ENCODE measurements around the gene LRP4. TPM values are rescaled to one million over a fixed set of nuclear protein-coding genes. Genes with fewer than 3 reads are reported as not detected.

Gene LRP4
- total RNA-seq, 1 donor from 2014 or later, result 49.3 TPM

DNA sequence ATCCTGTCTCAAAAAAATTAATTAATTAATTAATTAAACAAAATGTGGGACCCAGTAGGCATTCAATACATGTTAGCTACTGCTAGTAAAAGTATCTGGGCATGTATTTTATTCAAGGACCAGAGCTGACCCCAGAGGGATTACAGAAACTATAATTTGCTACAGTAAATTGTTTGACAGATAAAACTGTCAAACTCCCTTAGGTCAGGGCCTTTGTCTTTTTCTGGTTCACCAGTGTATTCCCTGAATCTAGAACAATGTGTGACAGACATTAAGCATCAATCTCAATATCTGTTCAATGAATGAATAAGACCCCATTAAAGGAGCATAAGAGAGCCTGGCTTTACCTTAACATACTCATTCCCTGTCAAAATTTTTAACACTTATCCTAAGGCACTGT is 78.2 kb downstream of the LRP4 start:
- H3K36me3 Mint-ChIP-seq (ENCODE audit: unreplicated experiment), result no peaks in the 10 kb centered on the region
- no peak for DNase-seq (ENCODE audit: extremely low spot score, unreplicated experiment)
- no peaks in the 10 kb centered on the region for H3K27me3 Mint-ChIP-seq (ENCODE audit: unreplicated experiment)
- peaks cover 24% of the 10 kb centered on the region for H3K4me1 Mint-ChIP-seq (ENCODE audit: unreplicated experiment)
- no peaks in the 10 kb centered on the region for H3K9me3 Mint-ChIP-seq (ENCODE audit: unreplicated experiment)
- TF ChIP-seq, protein P1, sequence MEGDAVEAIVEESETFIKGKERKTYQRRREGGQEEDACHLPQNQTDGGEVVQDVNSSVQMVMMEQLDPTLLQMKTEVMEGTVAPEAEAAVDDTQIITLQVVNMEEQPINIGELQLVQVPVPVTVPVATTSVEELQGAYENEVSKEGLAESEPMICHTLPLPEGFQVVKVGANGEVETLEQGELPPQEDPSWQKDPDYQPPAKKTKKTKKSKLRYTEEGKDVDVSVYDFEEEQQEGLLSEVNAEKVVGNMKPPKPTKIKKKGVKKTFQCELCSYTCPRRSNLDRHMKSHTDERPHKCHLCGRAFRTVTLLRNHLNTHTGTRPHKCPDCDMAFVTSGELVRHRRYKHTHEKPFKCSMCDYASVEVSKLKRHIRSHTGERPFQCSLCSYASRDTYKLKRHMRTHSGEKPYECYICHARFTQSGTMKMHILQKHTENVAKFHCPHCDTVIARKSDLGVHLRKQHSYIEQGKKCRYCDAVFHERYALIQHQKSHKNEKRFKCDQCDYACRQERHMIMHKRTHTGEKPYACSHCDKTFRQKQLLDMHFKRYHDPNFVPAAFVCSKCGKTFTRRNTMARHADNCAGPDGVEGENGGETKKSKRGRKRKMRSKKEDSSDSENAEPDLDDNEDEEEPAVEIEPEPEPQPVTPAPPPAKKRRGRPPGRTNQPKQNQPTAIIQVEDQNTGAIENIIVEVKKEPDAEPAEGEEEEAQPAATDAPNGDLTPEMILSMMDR (IDR thresholded peaks at IDR 0.05), result no peak
- H3K27ac Mint-ChIP-seq (ENCODE audit: unreplicated experiment), result no peak overlapping the region
- no peak overlapping the region for H3K4me3 Mint-ChIP-seq (ENCODE audit: unreplicated experiment)

DNA sequence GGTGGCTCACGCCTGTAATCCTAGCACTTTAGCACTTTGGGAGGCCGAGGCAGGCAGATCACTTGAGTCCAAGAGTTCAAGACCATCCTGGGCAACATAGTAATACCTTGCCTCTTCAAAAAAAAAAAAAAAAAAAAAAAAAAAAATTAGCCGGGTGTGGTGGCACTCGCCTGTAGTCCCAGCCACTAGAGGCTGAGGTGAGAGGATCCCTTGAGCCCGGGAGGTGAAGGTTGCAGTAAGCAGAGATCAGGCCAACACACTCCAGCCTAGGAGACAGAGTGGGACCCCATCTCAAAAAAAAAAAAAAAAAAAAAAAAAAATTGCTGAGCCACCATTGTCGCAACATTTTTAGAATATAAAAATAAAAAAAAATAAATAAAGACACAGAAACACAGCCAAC is 79.8 kb downstream of the LRP4 start:
- no peak overlapping the region for H3K27ac Mint-ChIP-seq (ENCODE audit: unreplicated experiment)
- H3K4me1 Mint-ChIP-seq (ENCODE audit: unreplicated experiment), result peaks cover 9% of the 10 kb centered on the region
- no peak overlapping the region for H3K4me3 Mint-ChIP-seq (ENCODE audit: unreplicated experiment)
- H3K9me3 Mint-ChIP-seq (ENCODE audit: unreplicated experiment), result no peaks in the 10 kb centered on the region
- H3K36me3 Mint-ChIP-seq (ENCODE audit: unreplicated experiment), result no peaks in the 10 kb centered on the region
- DNase-seq (ENCODE audit: extremely low spot score, unreplicated experiment), result no peak
- TF ChIP-seq, protein P1 (IDR thresholded peaks at IDR 0.05), result no peak
- no peaks in the 10 kb centered on the region for H3K27me3 Mint-ChIP-seq (ENCODE audit: unreplicated experiment)

DNA sequence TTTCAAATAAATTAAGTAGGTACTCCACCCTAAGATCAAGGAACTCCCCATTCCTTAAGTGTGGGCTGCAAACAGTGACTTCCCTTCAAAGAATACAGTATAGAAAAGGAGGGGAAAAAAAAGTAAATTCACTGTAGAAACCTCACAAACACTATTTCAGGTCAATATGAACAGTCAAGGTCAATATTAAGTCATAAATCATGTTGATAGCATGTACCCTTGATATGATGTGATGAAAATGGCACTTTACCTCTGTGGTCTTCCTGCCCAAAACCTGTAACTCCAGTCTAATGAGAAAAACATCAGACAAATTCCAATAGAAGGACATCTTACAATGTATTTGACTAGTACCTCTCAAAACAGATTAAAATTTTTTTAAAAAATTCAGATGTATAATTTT is 80.5 kb downstream of the LRP4 start:
- TF ChIP-seq, protein P1 (IDR thresholded peaks at IDR 0.05), result no peak
- Mint-ChIP-seq H3K36me3 (ENCODE audit: unreplicated experiment) (no peaks in the 10 kb centered on the region), H3K4me1 (ENCODE audit: unreplicated experiment) (peaks cover 8% of the 10 kb centered on the region), H3K27ac (ENCODE audit: unreplicated experiment) (no peak overlapping the region), H3K27me3 (ENCODE audit: unreplicated experiment) (no peaks in the 10 kb centered on the region), H3K9me3 (ENCODE audit: unreplicated experiment) (no peaks in the 10 kb centered on the region), H3K4me3 (ENCODE audit: unreplicated experiment) (no peak overlapping the region)
- DNase-seq (ENCODE audit: extremely low spot score, unreplicated experiment), result no peak

DNA sequence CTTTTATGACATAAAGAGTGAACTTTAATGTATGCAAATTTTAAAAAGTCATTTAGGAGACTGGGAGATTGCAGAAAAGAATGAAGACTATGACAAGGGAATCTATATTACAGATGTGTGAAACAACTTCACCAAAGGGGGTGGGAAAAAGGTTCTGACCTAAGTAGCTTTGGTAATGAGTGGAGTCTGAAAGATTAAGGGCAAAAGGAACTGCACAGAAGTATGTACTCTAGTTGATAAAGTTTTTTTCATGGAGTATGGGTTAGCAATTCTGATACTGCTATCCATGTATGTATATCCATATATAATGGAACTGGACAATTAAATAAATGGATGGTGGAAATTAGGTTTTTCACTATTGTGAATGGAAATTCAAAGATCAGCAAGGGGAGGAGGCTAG is 81.5 kb downstream of the LRP4 start:
- TF ChIP-seq, protein P1 (IDR thresholded peaks at IDR 0.05), result no peak
- peaks cover 11% of the 10 kb centered on the region for H3K4me1 Mint-ChIP-seq (ENCODE audit: unreplicated experiment)
- H3K27ac Mint-ChIP-seq (ENCODE audit: unreplicated experiment), result no peak overlapping the region
- no peaks in the 10 kb centered on the region for H3K27me3 Mint-ChIP-seq (ENCODE audit: unreplicated experiment)
- no peak overlapping the region for H3K4me3 Mint-ChIP-seq (ENCODE audit: unreplicated experiment)
- no peak for DNase-seq (ENCODE audit: extremely low spot score, unreplicated experiment)
- H3K9me3 Mint-ChIP-seq (ENCODE audit: unreplicated experiment), result no peaks in the 10 kb centered on the region
- H3K36me3 Mint-ChIP-seq (ENCODE audit: unreplicated experiment), result no peaks in the 10 kb centered on the region

DNA sequence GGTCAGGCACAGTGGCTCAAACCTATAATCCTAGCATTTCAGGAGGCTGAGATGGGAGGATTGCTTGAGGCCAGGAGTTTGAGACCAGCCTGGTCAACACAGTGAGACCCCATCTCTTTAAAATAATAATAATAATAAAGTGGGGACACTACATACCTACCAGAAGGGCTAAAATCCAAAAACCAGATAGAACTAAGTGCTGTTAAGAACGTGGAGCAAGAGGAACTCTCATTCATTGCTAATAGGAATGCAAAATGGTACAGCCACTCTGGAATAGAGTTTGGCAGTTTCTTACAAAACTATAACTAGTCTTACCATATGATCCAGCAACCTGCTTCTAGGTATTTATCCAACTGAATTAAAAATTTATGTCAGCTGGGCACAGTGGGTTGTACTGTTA is 81.9 kb downstream of the LRP4 start:
- Mint-ChIP-seq H3K27ac (ENCODE audit: unreplicated experiment) (no peak overlapping the region), H3K36me3 (ENCODE audit: unreplicated experiment) (no peaks in the 10 kb centered on the region), H3K4me3 (ENCODE audit: unreplicated experiment) (no peak overlapping the region), H3K9me3 (ENCODE audit: unreplicated experiment) (no peaks in the 10 kb centered on the region), H3K27me3 (ENCODE audit: unreplicated experiment) (no peaks in the 10 kb centered on the region), H3K4me1 (ENCODE audit: unreplicated experiment) (peaks cover 11% of the 10 kb centered on the region)
- DNase-seq (ENCODE audit: extremely low spot score, unreplicated experiment), result no peak
- TF ChIP-seq, protein P1 (IDR thresholded peaks at IDR 0.05), result no peak

Data from osteocyte (in vitro differentiated cells).